Activated T-cell treated with anti-CD3 and anti-CD28 coated beads, Interleukin-2, amount 50 U/mL, for 72 hours (primary cell): ENCODE measurements around the gene RRM1. TPM values are rescaled to one million over a fixed set of nuclear protein-coding genes. Genes with fewer than 3 reads are reported as not detected.

Source experiments
- ATAC-seq, 2 donors: fragments of 150-1000 bp; cut with Tn5 transposase; replicated peaks in 1 of 2; 2 replicates each; pipeline ENCODE4 v1.10.0; 2021; ENCODE audit warnings: moderate library complexity in 2 of 2, mild to moderate bottlenecking in 1 of 2
- DNase-seq, 2 donors: peaks; one replicate each; pipeline ENCODE4 v3.0.0; 2021 to 2022; ENCODE audit warnings: mixed read lengths in 1 of 2
- H3K27ac Mint-ChIP-seq: one replicate; pipeline ENCODE4 v1.8.0; 2022; ENCODE audit warnings: mild to moderate bottlenecking, moderate library complexity, mixed read lengths
- H3K27me3 Mint-ChIP-seq: one replicate; pipeline ENCODE4 v1.8.0; 2022; ENCODE audit warnings: low read depth, mixed read lengths
- H3K36me3 Mint-ChIP-seq, 2 donors: one replicate each; pipeline ENCODE4 v1.8.0; 2022; ENCODE audit warnings: mixed read lengths in 2 of 2, mild to moderate bottlenecking in 1 of 2; ENCODE audit not compliant: insufficient read depth in 2 of 2
- H3K4me1 Mint-ChIP-seq: one replicate; pipeline ENCODE4 v1.8.0; 2022; ENCODE audit warnings: low read depth, mixed read lengths
- H3K4me3 Mint-ChIP-seq, 2 donors: one replicate each; pipeline ENCODE4 v1.8.0; 2022; ENCODE audit warnings: mild to moderate bottlenecking in 2 of 2, mixed read lengths in 2 of 2, moderate library complexity in 2 of 2
- H3K9me3 Mint-ChIP-seq, 2 donors: one replicate each; pipeline ENCODE4 v1.8.0; 2022; ENCODE audit warnings: mixed read lengths in 2 of 2
- total RNA-seq, 2 donors: library from RNA; stranded (reverse); gene quantifications; one replicate each; pipeline ENCODE4 v1.2.3, GENCODE V29; 2022

The RRM1 gene
- total RNA-seq, 2 donors from 2014 or later = 166 to 189 TPM

GRCh38 chr11:4187055-4187988 is 92.7 kb downstream of the RRM1 start:
- no peaks in the 10 kb centered on the region for H3K36me3 Mint-ChIP-seq
- peak; percentile 86 to 94 for DNase-seq
- H3K4me3 Mint-ChIP-seq = peak overlapping the region; percentile 81
- H3K4me1 Mint-ChIP-seq = peaks cover 5% of the 10 kb centered on the region
- ATAC-seq = peak; percentile 95 to 96
- H3K27ac Mint-ChIP-seq = no peak overlapping the region
- H3K27me3 Mint-ChIP-seq = peaks cover 11% of the 10 kb centered on the region
- no peaks in the 10 kb centered on the region for H3K9me3 Mint-ChIP-seq

Other genes starting within 250 kb of the RRM1 start
- gene STIM1, start 239.1 kb upstream of the RRM1 start, total RNA-seq = 100 to 1,000 TPM; 129 to 157 TPM